IgD-negative memory B cell (primary cell): Measurements from ENCODE around the gene ALDH1A1. TPM values are rescaled to one million over a fixed set of nuclear protein-coding genes. Genes with fewer than 3 reads are reported as not detected.

Source experiments
- H3K27ac Mint-ChIP-seq, 3 donors: one replicate each; pipeline ENCODE4 v1.8.0; 2020 to 2022; ENCODE audit warnings: mild to moderate bottlenecking in 3 of 3, mixed read lengths in 3 of 3, moderate library complexity in 1 of 3
- H3K27me3 Mint-ChIP-seq: one replicate; pipeline ENCODE4 v1.8.0; 2021; ENCODE audit warnings: mixed read lengths
- H3K36me3 Mint-ChIP-seq: one replicate; pipeline ENCODE4 v1.8.0; 2020; ENCODE audit warnings: mild to moderate bottlenecking, mixed read lengths
- H3K4me1 Mint-ChIP-seq, 3 donors: one replicate each; pipeline ENCODE4 v1.8.0; 2020 to 2022; ENCODE audit warnings: mixed read lengths in 3 of 3, mild to moderate bottlenecking in 1 of 3
- H3K4me3 Mint-ChIP-seq, 4 donors: one replicate each; pipeline ENCODE4 v1.8.0; 2020 to 2022; ENCODE audit warnings: mild to moderate bottlenecking in 4 of 4, mixed read lengths in 4 of 4, moderate library complexity in 3 of 4
- H3K9me3 Mint-ChIP-seq, 3 donors: one replicate each; pipeline ENCODE4 v1.8.0; 2020 to 2021; ENCODE audit warnings: mixed read lengths in 3 of 3, mild to moderate bottlenecking in 1 of 3
- polyA plus RNA-seq: library from polyadenylated mRNA; unstranded; fragments of 300-500 nt; fragmentation: Illumina TruSeq; gene quantifications from one replicate; pipeline ENCODE4 v1.2.3, GENCODE V29; 2021

The ALDH1A1 gene
- polyA plus RNA-seq, 1 donor from 2014 or later, result 0.10 TPM

- Mint-ChIP-seq H3K9me3 (no peaks in the 10 kb centered on the region), H3K27ac (no peak overlapping the region), H3K4me1 (no peaks in the 10 kb centered on the region), H3K4me3 (no peak overlapping the region), H3K27me3 (no peaks in the 10 kb centered on the region), H3K36me3 (no peaks in the 10 kb centered on the region)
Observed at GRCh38 chr9:72983512-72984225, 30.8 kb upstream of the ALDH1A1 start.

GRCh38 chr9:72983056-72983455, 30.2 kb upstream of the ALDH1A1 start:
- H3K4me3 Mint-ChIP-seq, result no peak overlapping the region
- no peaks in the 10 kb centered on the region for H3K4me1 Mint-ChIP-seq
- H3K36me3 Mint-ChIP-seq, result no peaks in the 10 kb centered on the region
- H3K27me3 Mint-ChIP-seq, result no peaks in the 10 kb centered on the region
- no peaks in the 10 kb centered on the region for H3K9me3 Mint-ChIP-seq
- no peak overlapping the region for H3K27ac Mint-ChIP-seq

GRCh38 chr9:72982146-72982799, 29.4 kb upstream of the ALDH1A1 start:
- Mint-ChIP-seq H3K36me3 (no peaks in the 10 kb centered on the region), H3K27me3 (no peaks in the 10 kb centered on the region), H3K4me1 (no peaks in the 10 kb centered on the region), H3K27ac (no peak overlapping the region), H3K4me3 (no peak overlapping the region), H3K9me3 (no peaks in the 10 kb centered on the region)

GRCh38 chr9:72981433-72981832, 28.6 kb upstream of the ALDH1A1 start:
- Mint-ChIP-seq H3K27me3 (no peaks in the 10 kb centered on the region), H3K4me1 (no peaks in the 10 kb centered on the region), H3K4me3 (no peak overlapping the region), H3K9me3 (no peaks in the 10 kb centered on the region), H3K36me3 (no peaks in the 10 kb centered on the region), H3K27ac (no peak overlapping the region)

GRCh38 chr9:72980600-72981265, 27.9 kb upstream of the ALDH1A1 start:
- Mint-ChIP-seq H3K27ac (no peak overlapping the region), H3K27me3 (no peaks in the 10 kb centered on the region), H3K9me3 (no peaks in the 10 kb centered on the region), H3K4me1 (no peaks in the 10 kb centered on the region), H3K4me3 (no peak overlapping the region), H3K36me3 (no peaks in the 10 kb centered on the region)

GRCh38 chr9:72980183-72980582, 27.3 kb upstream of the ALDH1A1 start:
- Mint-ChIP-seq H3K27ac (no peak overlapping the region), H3K36me3 (no peaks in the 10 kb centered on the region)

GRCh38 chr9:72979405-72980100, 26.7 kb upstream of the ALDH1A1 start:
- Mint-ChIP-seq H3K27ac (no peak overlapping the region), H3K4me1 (no peaks in the 10 kb centered on the region), H3K4me3 (no peak overlapping the region), H3K9me3 (no peaks in the 10 kb centered on the region), H3K27me3 (no peaks in the 10 kb centered on the region), H3K36me3 (no peaks in the 10 kb centered on the region)

More at GRCh38 chr9:72980183-72980582, 27.3 kb upstream of the ALDH1A1 start:
- no peaks in the 10 kb centered on the region for H3K9me3 Mint-ChIP-seq
- no peak overlapping the region for H3K4me3 Mint-ChIP-seq
- no peaks in the 10 kb centered on the region for H3K4me1 Mint-ChIP-seq
- H3K27me3 Mint-ChIP-seq, result no peaks in the 10 kb centered on the region

GRCh38 chr9:72978744-72979143, 25.9 kb upstream of the ALDH1A1 start:
- H3K4me1 Mint-ChIP-seq, result no peaks in the 10 kb centered on the region
- no peak overlapping the region for H3K27ac Mint-ChIP-seq
- no peaks in the 10 kb centered on the region for H3K9me3 Mint-ChIP-seq
- H3K4me3 Mint-ChIP-seq, result no peak overlapping the region
- no peaks in the 10 kb centered on the region for H3K36me3 Mint-ChIP-seq
- no peaks in the 10 kb centered on the region for H3K27me3 Mint-ChIP-seq

GRCh38 chr9:72977670-72978069, 24.8 kb upstream of the ALDH1A1 start:
- H3K9me3 Mint-ChIP-seq, result no peaks in the 10 kb centered on the region
- H3K27ac Mint-ChIP-seq, result no peak overlapping the region
- no peaks in the 10 kb centered on the region for H3K4me1 Mint-ChIP-seq
- no peaks in the 10 kb centered on the region for H3K36me3 Mint-ChIP-seq
- H3K4me3 Mint-ChIP-seq, result no peak overlapping the region
- H3K27me3 Mint-ChIP-seq, result peaks cover 2% of the 10 kb centered on the region

GRCh38 chr9:72974501-72974900, 21.6 kb upstream of the ALDH1A1 start:
- Mint-ChIP-seq H3K4me1 (peaks cover 0 to 2% (median 0%) of the 10 kb centered on the region in 3 donors), H3K27me3 (peaks cover 5% of the 10 kb centered on the region), H3K4me3 (no peak overlapping the region), H3K9me3 (no peaks in the 10 kb centered on the region), H3K27ac (no peak overlapping the region), H3K36me3 (no peaks in the 10 kb centered on the region)

GRCh38 chr9:72972636-72973035, 19.8 kb upstream of the ALDH1A1 start:
- H3K9me3 Mint-ChIP-seq, result peaks cover 0 to 11% (median 0%) of the 10 kb centered on the region in 3 donors
- H3K4me3 Mint-ChIP-seq, result no peak overlapping the region

GRCh38 chr9:72971411-72971810, 18.6 kb upstream of the ALDH1A1 start:
- no peaks in the 10 kb centered on the region for H3K36me3 Mint-ChIP-seq

More at GRCh38 chr9:72972636-72973035, 19.8 kb upstream of the ALDH1A1 start:
- Mint-ChIP-seq H3K27ac (no peak overlapping the region), H3K27me3 (peaks cover 5% of the 10 kb centered on the region), H3K36me3 (no peaks in the 10 kb centered on the region), H3K4me1 (peaks cover 0 to 2% (median 0%) of the 10 kb centered on the region in 3 donors)

GRCh38 chr9:72960446-72960845, 7.6 kb upstream of the ALDH1A1 start:
- H3K4me1 Mint-ChIP-seq, result peaks cover 0 to under 1% (median 0%) of the 10 kb centered on the region in 3 donors
- no peaks in the 10 kb centered on the region for H3K36me3 Mint-ChIP-seq
- H3K4me3 Mint-ChIP-seq, result no peak overlapping the region
- peaks cover 0 to 11% (median 5%) of the 10 kb centered on the region in 3 donors for H3K9me3 Mint-ChIP-seq
- peaks cover 2% of the 10 kb centered on the region for H3K27me3 Mint-ChIP-seq
- no peak overlapping the region for H3K27ac Mint-ChIP-seq

More at GRCh38 chr9:72971411-72971810, 18.6 kb upstream of the ALDH1A1 start:
- Mint-ChIP-seq H3K4me3 (peak overlapping the region in 1 of 4 donors; percentile 39), H3K9me3 (peaks cover 0 to 11% (median 0%) of the 10 kb centered on the region in 3 donors), H3K27me3 (peaks cover 5% of the 10 kb centered on the region), H3K4me1 (peaks cover 0 to 2% (median 0%) of the 10 kb centered on the region in 3 donors), H3K27ac (no peak overlapping the region)

- Mint-ChIP-seq H3K27ac (no peak overlapping the region), H3K4me3 (no peak overlapping the region), H3K4me1 (peaks cover 0 to 2% (median 0%) of the 10 kb centered on the region in 3 donors), H3K9me3 (peaks cover 0 to 11% (median 5%) of the 10 kb centered on the region in 3 donors), H3K27me3 (no peaks in the 10 kb centered on the region), H3K36me3 (no peaks in the 10 kb centered on the region)
Observed at GRCh38 chr9:72958485-72959281, 5.8 kb upstream of the ALDH1A1 start.
